ENCODE data around the gene HLA-DQA2.
"Not testable (repeated sequence)": the region's sequence is repeated elsewhere in the genome, so short reads cannot be mapped to it uniquely, and the experiment has no call there.

Gene HLA-DQA2

GRCh38 chr6:32782923-32783322 is 41.7 kb downstream of the HLA-DQA2 start:
- not testable (repeated sequence) for DNase-seq

- peak; percentile 40 for DNase-seq
These were observed 44.8 kb downstream of the HLA-DQA2 start for GRCh38 chr6:32785781-32786533.

GRCh38 chr6:32790306-32790705 is 49.1 kb downstream of the HLA-DQA2 start:
- no peak for DNase-seq

GRCh38 chr6:32792901-32793435 is 51.8 kb downstream of the HLA-DQA2 start:
- DNase-seq: no peak

GRCh38 chr6:32794510-32794909 is 53.3 kb downstream of the HLA-DQA2 start:
- DNase-seq: no peak
